Loucy (cell line): ENCODE results near the gene NBL1.

Experiments used
- EZH2phosphoT487 ChIP-seq: fragments of 200-600 bp; IDR thresholded peaks from 2 replicates; pipeline ENCODE4 v1.6.1; 2018; ENCODE audit warnings: antibody characterized with exemption, mild to moderate bottlenecking, moderate library complexity, borderline replicate concordance
- TF ChIP-seq, protein P1 (sequence below): fragments of 200-600 bp; sonication (generic); conservative IDR thresholded peaks from 2 replicates; pipeline ENCODE4 v1.5.1; 2014; ENCODE audit warnings: mild to moderate bottlenecking, antibody characterized with exemption, low read length

DNA sequence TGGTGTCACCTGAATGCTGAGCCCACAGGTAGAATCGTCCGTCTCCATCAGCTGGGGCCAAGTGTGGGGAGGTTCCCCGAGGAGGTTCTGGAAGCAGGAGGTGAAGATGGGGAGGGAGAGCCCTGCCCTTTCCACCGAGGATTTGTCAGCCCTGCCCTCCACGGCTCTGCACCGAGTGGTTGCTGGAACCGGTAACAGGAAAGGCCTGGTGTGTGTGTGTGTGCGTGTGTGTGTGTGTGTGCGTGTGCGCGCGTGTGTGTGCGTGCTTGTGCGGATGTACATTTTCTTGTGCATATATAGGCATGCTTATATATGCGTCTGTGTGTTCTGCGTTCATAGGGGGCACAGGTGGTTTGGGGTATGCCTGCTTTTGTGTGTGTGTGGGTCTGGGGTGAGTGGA lies 3.5 kb downstream of the NBL1 start:
- TF ChIP-seq, protein P1, sequence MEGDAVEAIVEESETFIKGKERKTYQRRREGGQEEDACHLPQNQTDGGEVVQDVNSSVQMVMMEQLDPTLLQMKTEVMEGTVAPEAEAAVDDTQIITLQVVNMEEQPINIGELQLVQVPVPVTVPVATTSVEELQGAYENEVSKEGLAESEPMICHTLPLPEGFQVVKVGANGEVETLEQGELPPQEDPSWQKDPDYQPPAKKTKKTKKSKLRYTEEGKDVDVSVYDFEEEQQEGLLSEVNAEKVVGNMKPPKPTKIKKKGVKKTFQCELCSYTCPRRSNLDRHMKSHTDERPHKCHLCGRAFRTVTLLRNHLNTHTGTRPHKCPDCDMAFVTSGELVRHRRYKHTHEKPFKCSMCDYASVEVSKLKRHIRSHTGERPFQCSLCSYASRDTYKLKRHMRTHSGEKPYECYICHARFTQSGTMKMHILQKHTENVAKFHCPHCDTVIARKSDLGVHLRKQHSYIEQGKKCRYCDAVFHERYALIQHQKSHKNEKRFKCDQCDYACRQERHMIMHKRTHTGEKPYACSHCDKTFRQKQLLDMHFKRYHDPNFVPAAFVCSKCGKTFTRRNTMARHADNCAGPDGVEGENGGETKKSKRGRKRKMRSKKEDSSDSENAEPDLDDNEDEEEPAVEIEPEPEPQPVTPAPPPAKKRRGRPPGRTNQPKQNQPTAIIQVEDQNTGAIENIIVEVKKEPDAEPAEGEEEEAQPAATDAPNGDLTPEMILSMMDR, result no peak
- TF ChIP-seq EZH2phosphoT487, result no peak
